C4-2B (cell line): ENCODE data around the gene DBF4B.
"Not testable (repeated sequence)": the region's sequence is repeated elsewhere in the genome, so short reads cannot be mapped to it uniquely, and the experiment has no call there.

Experiments used
- H3K27ac ChIP-seq: fragments of 450-650 bp; 2 replicates; pipeline ENCODE4 v1.5.1; 2017
- CTCF ChIP-seq: fragments of 450-650 bp; conservative IDR thresholded peaks from 2 replicates; pipeline ENCODE4 v1.5.1; 2017; ENCODE audit warnings: mild to moderate bottlenecking
- ZFX ChIP-seq: fragments of 450-650 bp; IDR thresholded peaks from 2 replicates; pipeline ENCODE4 v1.6.1; 2017

DBF4B gene

GRCh38 chr17:44749076-44749979, 40.9 kb downstream of the DBF4B start:
- H3K27ac ChIP-seq, result no peak overlapping the region
- no peak for TF ChIP-seq CTCF
- TF ChIP-seq ZFX, result no peak

GRCh38 chr17:44749980-44750318, 41.5 kb downstream of the DBF4B start:
- no peak overlapping the region for H3K27ac ChIP-seq
- TF ChIP-seq ZFX (no peak), CTCF (no peak)

GRCh38 chr17:44751331-44751730, 42.9 kb downstream of the DBF4B start:
- TF ChIP-seq ZFX, result no peak
- no peak for TF ChIP-seq CTCF
- no peak overlapping the region for H3K27ac ChIP-seq

GRCh38 chr17:44751806-44752205, 43.3 kb downstream of the DBF4B start:
- TF ChIP-seq ZFX (no peak), CTCF (no peak)
- no peak overlapping the region for H3K27ac ChIP-seq

GRCh38 chr17:44752953-44753861, 44.7 kb downstream of the DBF4B start:
- no peak for TF ChIP-seq CTCF
- TF ChIP-seq ZFX, result no peak
- no peak overlapping the region for H3K27ac ChIP-seq

- H3K27ac ChIP-seq, result no peak overlapping the region
- TF ChIP-seq CTCF, result no peak
- no peak for TF ChIP-seq ZFX
These were observed 45.8 kb downstream of the DBF4B start for GRCh38 chr17:44754276-44754675.

- H3K27ac ChIP-seq, result not testable (repeated sequence)
These were observed 46.7 kb downstream of the DBF4B start for GRCh38 chr17:44755180-44755579.
